Subcutaneous preadipocyte (primary cell): ENCODE data around the gene MFRP. TPM values are rescaled to one million over a fixed set of nuclear protein-coding genes. Genes with fewer than 3 reads are reported as not detected.

ENCODE experiments used
- small RNA-seq: library from RNA; depleted of rRNA; stranded (forward); fragments of <200 nt; gene quantifications from one replicate; pipeline ENCODE3, GENCODE V24; 2012
- total RNA-seq: library from RNA; depleted of rRNA; stranded (reverse); fragments of >200 nt; gene quantifications from 2 replicates; pipeline ENCODE4 v1.2.3, GENCODE V29; 2012

Gene MFRP
- total RNA-seq = not detected in 2 replicates

DNA sequence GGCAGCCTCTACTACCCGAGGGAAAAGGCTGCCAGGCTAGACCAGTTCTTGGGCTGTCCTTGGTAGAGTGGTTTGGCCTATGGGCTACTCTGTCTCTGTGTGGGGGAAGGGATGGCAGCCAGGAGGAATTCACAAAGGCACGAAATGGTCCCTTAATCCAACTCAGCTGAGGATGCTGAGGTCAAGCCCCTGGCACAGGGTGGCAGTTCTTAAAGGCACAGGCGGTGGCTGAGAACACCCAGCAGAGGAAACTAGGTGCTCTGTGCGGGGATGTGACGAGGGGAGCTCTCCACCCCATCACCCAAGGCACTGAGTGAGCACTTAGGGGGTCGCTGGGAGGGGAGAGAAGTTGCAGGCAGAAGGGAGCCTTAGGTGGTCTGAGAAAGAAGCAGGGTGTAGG lies at the start of gene MFRP:
TSS of gene MFRP (minus strand) at position 101 of the 400 bp plus-strand sequence. CDS start 192 bp downstream, outside the sequence.

DNA sequence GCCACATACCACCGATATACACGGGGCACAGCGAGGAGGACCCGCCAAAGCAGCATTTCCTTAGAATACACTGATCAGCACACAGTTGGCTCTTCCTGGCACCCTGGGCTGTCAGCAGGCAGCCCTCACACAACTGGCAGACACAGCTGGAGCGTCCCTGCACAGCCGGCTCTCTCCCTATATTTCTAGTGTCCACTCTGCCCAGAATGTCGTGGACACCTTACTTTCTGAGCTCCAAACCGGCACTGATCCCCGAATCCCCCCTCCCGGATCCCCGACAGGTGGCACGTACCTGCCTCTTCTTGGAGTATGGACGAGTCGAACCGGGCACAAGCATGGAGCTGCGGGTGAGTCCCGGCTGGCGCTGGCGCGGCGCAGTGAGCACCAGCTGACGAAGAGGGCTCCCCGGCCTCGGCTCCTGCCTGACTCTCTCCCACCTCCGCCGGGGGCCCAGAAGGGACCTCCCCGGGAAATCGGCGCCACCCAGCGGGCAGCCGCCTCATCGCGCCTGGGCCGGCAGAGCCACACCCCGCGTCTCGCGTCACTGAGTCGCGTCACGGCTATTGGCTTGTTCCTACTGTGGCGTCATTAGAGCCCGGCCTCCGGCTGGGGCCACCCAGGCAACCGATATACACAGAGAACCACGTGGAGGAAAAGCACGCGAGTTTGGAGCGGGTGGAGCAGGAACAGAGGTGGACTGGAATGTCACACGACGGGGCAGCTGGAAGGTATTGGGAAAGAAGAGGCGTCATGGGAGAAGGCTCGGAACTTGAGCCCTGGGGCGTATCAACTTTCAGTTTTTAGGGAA lies 34.9 kb upstream of the MFRP start, which contains the start of gene USP2:
TSS of gene USP2 (minus strand) at position 510 of the 808 bp plus-strand sequence. CDS start 8,210 bp downstream, outside the sequence.

DNA sequence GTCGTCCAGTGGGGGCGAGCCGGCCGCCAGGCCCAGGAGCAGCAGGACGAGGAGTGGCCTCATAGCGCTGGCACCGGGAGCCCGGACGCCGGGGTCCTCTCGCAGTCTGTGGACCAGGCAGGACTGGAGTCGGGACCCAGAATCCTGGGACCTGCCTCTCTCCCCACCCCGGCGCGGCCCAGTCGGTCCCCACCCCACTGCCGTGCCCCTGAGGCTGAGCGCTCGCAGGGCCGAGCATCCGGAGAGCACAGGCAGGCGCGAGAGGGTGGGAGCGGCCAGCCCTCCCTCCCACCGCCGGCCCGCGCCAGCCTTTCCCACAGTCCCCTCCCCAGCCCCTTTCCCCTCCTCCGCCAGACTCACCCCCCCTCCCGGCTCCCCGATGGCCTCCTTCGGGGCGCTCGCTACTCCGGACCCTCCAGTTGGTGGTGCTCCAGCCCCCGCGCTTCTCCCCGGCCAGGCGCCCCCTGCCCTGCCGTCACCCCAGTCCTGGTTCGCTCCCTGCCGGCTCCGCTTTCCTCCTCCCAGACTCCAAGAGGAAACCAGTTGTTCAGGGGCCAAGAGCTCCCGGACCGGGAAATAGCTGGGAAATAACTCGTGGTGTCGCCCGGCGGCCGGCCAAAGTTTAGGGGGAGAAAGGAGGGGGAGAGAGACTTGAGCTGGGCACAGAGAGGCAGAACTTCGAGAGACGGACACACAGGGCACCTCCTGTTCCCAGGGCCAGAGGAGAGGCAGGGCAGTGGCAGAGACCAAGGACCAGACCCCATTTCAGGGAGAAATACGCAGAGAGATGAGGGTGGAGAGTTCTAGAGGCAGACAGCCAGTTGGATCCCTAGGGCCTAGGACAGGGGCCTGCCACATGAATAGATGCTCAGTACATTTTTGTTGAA lies 5.9 kb downstream of the MFRP start, which contains the start of gene C1QTNF5:
TSS of gene C1QTNF5 (minus strand) at position 549 of the 887 bp plus-strand sequence. CDS start at position 63, 486 bp downstream.

DNA sequence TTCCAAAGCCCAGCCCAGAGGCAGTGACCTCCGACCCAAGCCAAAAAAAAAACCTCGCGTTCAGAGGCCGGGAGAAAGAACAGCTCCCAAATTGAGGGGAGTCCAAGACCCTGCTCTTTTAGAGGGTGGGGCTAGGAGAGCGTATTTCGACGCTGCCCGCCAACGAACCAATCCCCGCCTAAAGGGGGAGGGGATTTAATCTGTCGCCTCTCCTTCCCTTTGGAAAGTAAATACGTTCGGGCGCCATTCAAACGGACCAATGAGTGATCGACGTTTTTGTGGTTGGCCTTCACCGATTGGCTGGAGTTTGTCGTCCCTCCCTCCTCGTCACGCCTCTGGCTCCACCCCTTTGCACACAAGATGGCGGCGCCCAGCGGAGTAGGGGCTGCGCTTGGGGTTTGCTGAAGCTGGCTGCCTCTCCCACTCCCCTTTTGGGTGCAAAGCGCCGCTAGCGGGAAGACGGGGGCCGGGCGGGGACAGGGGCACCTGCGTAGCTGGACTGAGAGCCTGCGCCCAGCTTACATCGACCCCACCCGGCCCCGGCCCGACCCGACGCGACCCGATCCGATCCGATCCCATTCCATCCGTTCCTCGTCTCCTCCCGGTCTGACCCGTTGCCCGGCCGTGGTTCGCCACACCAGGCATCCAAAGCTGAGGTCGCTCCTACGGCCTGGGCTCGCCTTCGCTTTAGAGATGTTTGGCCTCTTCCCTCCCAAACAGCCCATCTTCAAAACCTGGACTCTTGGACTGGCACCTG lies 12.2 kb downstream of the MFRP start, which contains the start of gene RNF26:
TSS of gene RNF26 (plus strand) at position 354 of the 757 bp plus-strand sequence. CDS start 596 bp downstream, outside the sequence.

DNA sequence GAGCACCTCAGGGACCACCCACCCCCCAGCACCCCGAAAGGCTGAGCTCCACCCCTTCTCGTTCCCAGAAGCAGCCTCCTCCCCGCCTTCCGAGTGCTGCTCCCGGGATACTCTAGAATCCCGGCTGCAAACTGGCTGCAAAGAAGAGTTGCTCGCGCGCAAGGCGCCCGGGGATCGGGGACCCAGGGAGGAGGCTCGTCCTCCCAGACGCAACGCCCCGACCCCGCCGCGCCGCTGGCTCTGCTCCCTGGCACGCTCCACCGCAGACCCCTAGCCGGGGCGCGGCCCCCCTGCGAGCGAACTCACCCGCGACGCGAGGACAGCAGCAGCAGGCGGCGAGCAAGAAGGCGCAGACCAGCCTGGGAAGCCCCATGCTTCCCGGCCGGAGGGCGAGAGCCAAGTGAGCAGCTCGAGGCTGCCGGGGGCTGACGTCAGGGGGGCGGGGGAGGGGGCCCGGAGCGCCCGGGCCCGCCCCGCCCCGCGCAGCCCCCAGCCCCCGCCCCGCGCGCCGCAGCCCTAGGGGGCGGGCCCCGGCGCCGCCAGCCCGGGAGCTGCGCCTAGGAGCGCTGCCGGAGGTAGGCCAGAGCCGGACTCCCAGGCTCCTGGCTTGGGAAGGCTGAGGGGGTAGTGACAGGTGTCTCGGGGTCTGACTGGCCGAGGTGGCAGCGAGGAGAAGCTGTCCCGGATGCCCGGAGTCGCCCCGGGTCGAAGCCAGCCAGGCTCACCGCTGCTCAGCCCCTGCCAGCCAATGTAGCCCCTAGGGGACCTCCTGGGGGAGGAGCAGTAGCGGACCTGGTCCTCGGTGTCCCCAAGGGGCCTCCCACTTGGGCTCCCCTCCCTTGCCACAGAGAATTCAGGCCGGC lies 29.5 kb downstream of the MFRP start, which contains the start of gene MCAM:
TSS of gene MCAM (minus strand) at position 402 of the 863 bp plus-strand sequence. CDS start at position 373, 29 bp downstream.

Small RNA genes within 50 kb of the gene (small RNA-seq; reads per million reads assigned to genes)
- gene RF01225 (not detected), gene RNU6-262P (not detected)

Other genes starting within 250 kb of the MFRP start
- 25.4 and 26.8 TPM in 2 replicates for gene DPAGT1, start 244.9 kb downstream of the MFRP start, total RNA-seq
- gene C2CD2L, start 239.4 kb downstream of the MFRP start, total RNA-seq = 1.5 and 4.5 TPM in 2 replicates
- 12.9 and 16.2 TPM in 2 replicates for gene HINFP, start 225.1 kb downstream of the MFRP start, total RNA-seq
- under 0.01 TPM in 2 replicates for gene ABCG4, start 197.7 kb downstream of the MFRP start, total RNA-seq
- 10.0 and 12.5 TPM in 2 replicates for gene NLRX1, start 178.0 kb downstream of the MFRP start, total RNA-seq
- not detected in 2 replicates for gene NHERF4, start 161.2 kb downstream of the MFRP start, total RNA-seq
- 8.1 and 11.7 TPM in 2 replicates for gene CBL, start 140.4 kb downstream of the MFRP start, total RNA-seq
- gene MCAM, start 29.6 kb downstream of the MFRP start, total RNA-seq = 0.73 and 0.98 TPM in 2 replicates
- gene RNF26, start 12.2 kb downstream of the MFRP start, total RNA-seq = 5.9 and 7.0 TPM in 2 replicates
- 0.39 and 0.73 TPM in 2 replicates for gene C1QTNF5, start 5.8 kb downstream of the MFRP start, total RNA-seq
- gene USP2, start 35.0 kb upstream of the MFRP start, total RNA-seq = under 0.01 TPM in 1 of 2 replicates, not detected in the other
- 8.2 and 87.5 TPM in 2 replicates for gene THY1, start 76.5 kb upstream of the MFRP start, total RNA-seq